HepG2 (cell line): ENCODE results near the gene SV2A. TPM values are rescaled to one million over a fixed set of nuclear protein-coding genes. Genes with fewer than 3 reads are reported as not detected.

Experiments
- GATA4 ChIP-seq: sonication (generic); IDR thresholded peaks from 2 replicates; pipeline ENCODE4 v1.6.1; 2016; ENCODE audit warnings: antibody characterized with exemption, low read depth, borderline replicate concordance
- HCFC1 ChIP-seq: fragments of 150-350 bp; IDR thresholded peaks from 2 replicates; pipeline ENCODE4 v1.6.1; 2014; ENCODE audit warnings: low read depth, low read length
- KLF11 ChIP-seq: IDR thresholded peaks from 2 replicates; pipeline ENCODE4 v1.6.1; 2016; ENCODE audit warnings: missing compliant biosample characterization
- MTERF4 ChIP-seq: sonication (generic); formaldehyde crosslinking; IDR thresholded peaks from 2 replicates; pipeline ENCODE4 v1.8.0; 2023; ENCODE audit warnings: mild to moderate bottlenecking, missing genetic modification reagents
- NFIC ChIP-seq: IDR thresholded peaks from 2 replicates; pipeline ENCODE4 v1.6.1; 2012; ENCODE audit warnings: mild to moderate bottlenecking, low read length, inconsistent platforms
- POGZ ChIP-seq: sonication (generic); formaldehyde crosslinking; IDR thresholded peaks from 2 replicates; pipeline ENCODE4 v1.4.0; 2020; ENCODE audit warnings: mild to moderate bottlenecking, missing genetic modification reagents
- RBFOX2 ChIP-seq: fragments of 200-400 bp; formaldehyde crosslinking; IDR thresholded peaks from 2 replicates; pipeline ENCODE4 v1.6.1; 2017; ENCODE audit warnings: low read depth, mild to moderate bottlenecking, low read length
- ZNF329 ChIP-seq: sonication (generic); formaldehyde crosslinking; IDR thresholded peaks from 2 replicates; pipeline ENCODE4 v1.9.0; 2021; ENCODE audit warnings: low read depth, mild to moderate bottlenecking, missing genetic modification reagents
- ZNF354B ChIP-seq: sonication (generic); formaldehyde crosslinking; IDR thresholded peaks from 2 replicates; pipeline ENCODE4 v1.8.0; 2022; ENCODE audit warnings: mild to moderate bottlenecking, missing genetic modification reagents
- ZNF407 ChIP-seq: sonication (generic); formaldehyde crosslinking; IDR thresholded peaks from one replicate; pipeline ENCODE4 v1.5.1; 2020; ENCODE audit warnings: mild to moderate bottlenecking, missing genetic modification reagents; ENCODE audit errors: not compliant biosample characterization
- ZNF841 ChIP-seq: sonication (generic); formaldehyde crosslinking; IDR thresholded peaks from 2 replicates; pipeline ENCODE4 v1.8.1; 2023; ENCODE audit warnings: missing genetic modification reagents, borderline replicate concordance
- ZNF891 ChIP-seq: sonication (generic); formaldehyde crosslinking; IDR thresholded peaks from 2 replicates; pipeline ENCODE4 v1.5.0; 2020; ENCODE audit warnings: mild to moderate bottlenecking, missing genetic modification reagents
- polyA plus RNA-seq, 8 experiments: library from polyadenylated mRNA; depleted of rRNA in 3 of 8; stranded (reverse) in 7 of 8; unstranded in 1 of 8; fragments of >200 nt; fragmentation: Illumina TruSeq in 4 of 8; extraction: Trizol in 4 of 8; gene quantifications; 2 replicates each; pipeline versions ENCODE4 v1.2.1 to v1.2.3, GENCODE V29; 2011 to 2016; ENCODE audit warnings: low read depth in 4 of 8, missing spikeins in 1 of 8, mixed read lengths in 1 of 8; ENCODE audit not compliant: insufficient read depth in 1 of 8
- total RNA-seq, 5 experiments: library from RNA; depleted of rRNA; stranded (reverse); fragments of >200 nt; fragmentation: Illumina TruSeq; extraction: Trizol; gene quantifications; 2 replicates each; pipeline ENCODE4 v1.2.3, GENCODE V29; 2016; ENCODE audit warnings: low read depth in 1 of 5
- TF ChIP-seq, protein P1 (sequence below): sonication (generic); formaldehyde crosslinking; IDR thresholded peaks from 2 replicates; pipeline ENCODE4 v1.4.0; 2020; ENCODE audit warnings: missing genetic modification reagents, borderline replicate concordance

The SV2A gene
- total and polyA plus RNA-seq, 2 of the 13 experiments (the other 11 are each of a cell fraction or from before 2014, with no cell fraction given): 0.84 to 1.9 TPM

DNA sequence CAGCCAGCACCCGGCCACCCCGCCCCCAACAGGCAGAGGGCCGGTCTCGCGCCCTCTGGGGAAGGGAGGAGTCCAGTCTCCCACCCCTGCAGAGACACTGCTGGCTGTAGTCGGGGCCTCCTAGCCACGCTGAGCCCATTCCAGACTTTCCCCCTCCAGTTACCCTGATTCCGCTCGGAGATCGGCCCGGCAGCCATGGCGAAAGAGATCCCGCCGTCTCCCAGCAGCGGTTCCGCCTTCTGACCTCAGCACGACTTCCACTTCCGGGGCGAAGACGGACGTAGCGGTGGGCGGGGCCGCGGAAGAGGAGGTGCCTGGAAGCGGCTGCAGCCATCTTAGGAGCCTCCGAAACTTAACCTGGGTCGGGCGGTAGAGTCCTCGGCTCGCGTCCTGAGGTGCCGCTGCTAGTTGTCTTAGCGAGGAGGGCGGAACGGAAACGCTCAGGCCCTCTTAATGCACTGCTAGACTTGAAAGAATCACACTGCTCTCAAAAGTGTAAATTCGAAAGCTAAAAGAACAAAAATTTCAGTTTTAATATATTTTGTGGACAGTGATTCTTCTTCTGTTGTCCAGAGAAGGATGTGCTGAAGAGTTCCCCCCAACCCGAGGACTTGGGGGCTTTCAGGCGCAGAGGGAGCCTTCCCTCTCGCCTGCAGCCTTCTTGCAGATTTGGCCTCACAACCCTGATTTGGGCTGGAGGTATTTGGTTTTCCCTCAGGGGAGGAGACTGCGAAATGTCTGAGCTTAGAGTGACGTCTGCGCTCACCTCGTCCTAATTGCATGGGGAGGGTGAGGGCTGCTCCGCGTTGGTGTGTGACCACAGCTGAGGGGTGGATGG, 10.1 kb upstream of the SV2A start, which contains the start of gene SF3B4 (continued):
- peak; percentile 81 for TF ChIP-seq POGZ (CRISPR knock-in tag)
- peak; percentile 69 for TF ChIP-seq HCFC1
- TF ChIP-seq ZNF354B (CRISPR knock-in tag): 0 out of 2 replicates have a peak, but pooled peaks have one; percentile 39
- TF ChIP-seq ZNF407: peak; percentile 61
- TF ChIP-seq MTERF4 (CRISPR knock-in tag): no peak
- no peak for TF ChIP-seq ZNF841 (CRISPR knock-in tag)
- peak; percentile 34; the same call in 1 of the 2 replicates for TF ChIP-seq ZNF891
- TF ChIP-seq KLF11: no peak
- TF ChIP-seq ZNF329: no peak
- TF ChIP-seq NFIC: no peak
- TF ChIP-seq, protein P1, sequence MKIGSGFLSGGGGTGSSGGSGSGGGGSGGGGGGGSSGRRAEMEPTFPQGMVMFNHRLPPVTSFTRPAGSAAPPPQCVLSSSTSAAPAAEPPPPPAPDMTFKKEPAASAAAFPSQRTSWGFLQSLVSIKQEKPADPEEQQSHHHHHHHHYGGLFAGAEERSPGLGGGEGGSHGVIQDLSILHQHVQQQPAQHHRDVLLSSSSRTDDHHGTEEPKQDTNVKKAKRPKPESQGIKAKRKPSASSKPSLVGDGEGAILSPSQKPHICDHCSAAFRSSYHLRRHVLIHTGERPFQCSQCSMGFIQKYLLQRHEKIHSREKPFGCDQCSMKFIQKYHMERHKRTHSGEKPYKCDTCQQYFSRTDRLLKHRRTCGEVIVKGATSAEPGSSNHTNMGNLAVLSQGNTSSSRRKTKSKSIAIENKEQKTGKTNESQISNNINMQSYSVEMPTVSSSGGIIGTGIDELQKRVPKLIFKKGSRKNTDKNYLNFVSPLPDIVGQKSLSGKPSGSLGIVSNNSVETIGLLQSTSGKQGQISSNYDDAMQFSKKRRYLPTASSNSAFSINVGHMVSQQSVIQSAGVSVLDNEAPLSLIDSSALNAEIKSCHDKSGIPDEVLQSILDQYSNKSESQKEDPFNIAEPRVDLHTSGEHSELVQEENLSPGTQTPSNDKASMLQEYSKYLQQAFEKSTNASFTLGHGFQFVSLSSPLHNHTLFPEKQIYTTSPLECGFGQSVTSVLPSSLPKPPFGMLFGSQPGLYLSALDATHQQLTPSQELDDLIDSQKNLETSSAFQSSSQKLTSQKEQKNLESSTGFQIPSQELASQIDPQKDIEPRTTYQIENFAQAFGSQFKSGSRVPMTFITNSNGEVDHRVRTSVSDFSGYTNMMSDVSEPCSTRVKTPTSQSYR (CRISPR knock-in tag): peak; percentile 61
- peak; percentile 95 for TF ChIP-seq RBFOX2
- peak; percentile 38; the same call in 1 of the 2 replicates for TF ChIP-seq GATA4
